HG02981 (cell line): ENCODE measurements around the gene CAMTA1.

Experiments used
- ATAC-seq: cut with Tn5 transposase; IDR thresholded peaks from one replicate; pipeline ENCODE4 v1.9.1; 2021; ENCODE audit warnings: mild to moderate bottlenecking, moderate library complexity; ENCODE audit not compliant: unreplicated experiment

The CAMTA1 gene

GRCh38 chr1:7220712-7221252 lies 435.5 kb downstream of the CAMTA1 start:
- no peak for ATAC-seq

- no peak for ATAC-seq
These were observed 436.8 kb downstream of the CAMTA1 start for GRCh38 chr1:7221826-7222694.

- ATAC-seq: no peak
These were observed 437.4 kb downstream of the CAMTA1 start for GRCh38 chr1:7222695-7223015.

- no peak for ATAC-seq
These were observed 438.3 kb downstream of the CAMTA1 start for GRCh38 chr1:7223334-7224080.

GRCh38 chr1:7224081-7224534 lies 438.9 kb downstream of the CAMTA1 start:
- ATAC-seq: no peak

- ATAC-seq: no peak
These were observed 439.4 kb downstream of the CAMTA1 start for GRCh38 chr1:7224644-7225043.

GRCh38 chr1:7225711-7226505 lies 440.7 kb downstream of the CAMTA1 start:
- no peak for ATAC-seq

GRCh38 chr1:7227654-7228053 lies 442.4 kb downstream of the CAMTA1 start:
- no peak for ATAC-seq

GRCh38 chr1:7228252-7228961 lies 443.2 kb downstream of the CAMTA1 start:
- ATAC-seq: no peak

GRCh38 chr1:7229186-7229585 lies 443.9 kb downstream of the CAMTA1 start:
- no peak for ATAC-seq

- ATAC-seq: no peak
These were observed 444.7 kb downstream of the CAMTA1 start for GRCh38 chr1:7229696-7230631.

GRCh38 chr1:7232441-7233236 lies 447.4 kb downstream of the CAMTA1 start:
- ATAC-seq: no peak

GRCh38 chr1:7233237-7233540 lies 447.9 kb downstream of the CAMTA1 start:
- ATAC-seq: no peak

- no peak for ATAC-seq
These were observed 448.6 kb downstream of the CAMTA1 start for GRCh38 chr1:7233646-7234470.

- no peak for ATAC-seq
These were observed 449.2 kb downstream of the CAMTA1 start for GRCh38 chr1:7234471-7234755.

- no peak for ATAC-seq
These were observed 450.7 kb downstream of the CAMTA1 start for GRCh38 chr1:7235871-7236517.

GRCh38 chr1:7236844-7237515 lies 451.7 kb downstream of the CAMTA1 start:
- ATAC-seq: no peak
